Sigmoid colon (tissue), 7 donors: ENCODE results near the gene MEGF11. TPM values are rescaled to one million over a fixed set of nuclear protein-coding genes. Genes with fewer than 3 reads are reported as not detected.
A peak's percentile ranks its signal among the peaks of the same experiment; 100 is the strongest.

Source experiments
- DNase-seq: peaks from one replicate; pipeline ENCODE4 v3.0.0-alpha.2; 2019
- H3K27ac ChIP-seq, 4 donors: fragments of 200-600 bp; sonication (generic); one replicate each; pipeline ENCODE4 v1.5.1; 2016 to 2019; ENCODE audit warnings: mild to moderate bottlenecking in 1 of 4
- H3K27me3 ChIP-seq, 3 donors: fragments of 200-600 bp; sonication (generic); one replicate each; pipeline ENCODE4 v1.5.1; 2019; ENCODE audit warnings: mild to moderate bottlenecking in 1 of 3
- H3K36me3 ChIP-seq, 4 donors: fragments of 200-600 bp; sonication (generic); one replicate each; pipeline ENCODE4 v1.5.1; 2016 to 2019
- H3K4me1 ChIP-seq, 4 donors: fragments of 200-600 bp; sonication (generic); one replicate each; pipeline ENCODE4 v1.5.1; 2017 to 2019
- H3K4me3 ChIP-seq, 4 donors: fragments of 200-600 bp; sonication (generic); one replicate each; pipeline ENCODE4 v1.5.1; 2017 to 2019; ENCODE audit warnings: mild to moderate bottlenecking in 2 of 4, moderate library complexity in 1 of 4
- H3K9me3 ChIP-seq, 4 donors: fragments of 200-600 bp in 3 of 4; sonication (generic) in 3 of 4; one replicate each; pipeline versions ENCODE4 v1.5.1 to v1.6.1; 2013 to 2019
- CTCF ChIP-seq, 4 experiments: fragments of 450-650 bp in 3 of 4; fragments of 200-600 bp in 1 of 4; IDR thresholded peaks; one replicate each; pipeline ENCODE4 v1.5.1; 2016 to 2019; ENCODE audit warnings: antibody characterized with exemption in 4 of 4, mild to moderate bottlenecking in 3 of 4, moderate library complexity in 2 of 4
- EP300 ChIP-seq, 4 donors: sonication (generic); formaldehyde crosslinking; IDR thresholded peaks; one replicate each; pipeline ENCODE4 v1.6.1; 2017; ENCODE audit warnings: antibody characterized with exemption in 4 of 4
- POLR2A ChIP-seq, 2 donors: fragments of 450-650 bp; IDR thresholded peaks; one replicate each; pipeline ENCODE4 v1.6.1; 2016; ENCODE audit warnings: antibody characterized with exemption in 2 of 2, mild to moderate bottlenecking in 2 of 2, moderate library complexity in 2 of 2
- POLR2AphosphoS5 ChIP-seq, 4 donors: sonication (generic); formaldehyde crosslinking; IDR thresholded peaks; one replicate each; pipeline ENCODE4 v1.6.1; 2017; ENCODE audit warnings: antibody characterized with exemption in 4 of 4
- WGBS, 2 donors: extraction: QIAGEN DNeasy Blood & Tissue Kit; methylation state at CpG; one replicate each; pipeline ENCODE4 v1.1.7; 2013; 5-methylcytosine and 5-hydroxymethylcytosine counted together
- intact Hi-C: fragments of 100-400 bp; cut with DNase I; formaldehyde crosslinking; loops from one replicate; pipeline ENCODE4 v1.15.1; 2023
- polyA plus RNA-seq, 3 donors: library from polyadenylated mRNA; stranded (reverse); fragments of 200-250 nt; gene quantifications; one replicate each; pipeline ENCODE4 v1.2.3, GENCODE V29; 2013
- small RNA-seq, 3 donors: library from RNA; depleted of rRNA; stranded (forward); fragments of <200 nt; gene quantifications; one replicate each; pipeline ENCODE3, GENCODE V24; 2016
- total RNA-seq, 4 donors: library from RNA; depleted of rRNA; stranded (reverse); fragments of >200 nt; gene quantifications; one replicate each; pipeline ENCODE4 v1.1.0, GENCODE V29; 2016
- donor health status: healthy with polysubstance abuse.
- donor health status: Bipolar disorder and iron deficiency.
- donor health status: healthy.

Gene MEGF11
- total and polyA plus RNA-seq, 7 donors: 0.04 TPM; not detected in 6

GRCh38 chr15:65856821-65857455 lies 396.6 kb downstream of the MEGF11 start:
- no peaks in the 10 kb centered on the region for H3K9me3 ChIP-seq
- DNase-seq: peak; percentile 80
- intact Hi-C loops: loop anchor here (2.0 kb wide), 1 partner anchor 218 kb away; no protein-coding TSS in a partner anchor
- H3K36me3 ChIP-seq: no peaks in the 10 kb centered on the region
- no peaks in the 10 kb centered on the region for H3K4me1 ChIP-seq
- no peak overlapping the region for H3K27ac ChIP-seq
- TF ChIP-seq POLR2A (IDR thresholded peaks at IDR 0.05) (no peak), CTCF (IDR thresholded peaks at IDR 0.05) (peak; percentile 43 to 82 (median 68))
- H3K27me3 ChIP-seq: no peaks in the 10 kb centered on the region
- no peak overlapping the region for H3K4me3 ChIP-seq
- WGBS, 2 donors: 56 to 71% methylated on average over 12 of the region's 12 CpGs

- no peak for TF ChIP-seq EP300 (IDR thresholded peaks at IDR 0.05)
- TF ChIP-seq POLR2AphosphoS5 (IDR thresholded peaks at IDR 0.05): no peak
- no peak for TF ChIP-seq POLR2A (IDR thresholded peaks at IDR 0.05)
- no peak for TF ChIP-seq CTCF (IDR thresholded peaks at IDR 0.05)
- no peak for DNase-seq
- Histone ChIP-seq H3K27me3 (no peaks in the 10 kb centered on the region), H3K36me3 (no peaks in the 10 kb centered on the region), H3K4me1 (no peaks in the 10 kb centered on the region), H3K4me3 (no peak overlapping the region), H3K9me3 (no peaks in the 10 kb centered on the region), H3K27ac (no peak overlapping the region)
- intact Hi-C loops: no loop called here
- 94 to 95% methylated on average over 5 of the region's 5 CpGs for WGBS, 2 donors
Measured at GRCh38 chr15:65851981-65852380, 401.6 kb downstream of the MEGF11 start.

- TF ChIP-seq EP300 (IDR thresholded peaks at IDR 0.05) (no peak), CTCF (IDR thresholded peaks at IDR 0.05) (no peak), POLR2A (IDR thresholded peaks at IDR 0.05) (no peak), POLR2AphosphoS5 (IDR thresholded peaks at IDR 0.05) (no peak)
- intact Hi-C loops: no loop called here
- Histone ChIP-seq H3K4me1 (no peaks in the 10 kb centered on the region), H3K27me3 (no peaks in the 10 kb centered on the region), H3K9me3 (no peaks in the 10 kb centered on the region), H3K27ac (no peak overlapping the region), H3K36me3 (no peaks in the 10 kb centered on the region), H3K4me3 (no peak overlapping the region)
- DNase-seq: no peak
Measured at GRCh38 chr15:65847989-65848388, 405.6 kb downstream of the MEGF11 start.

GRCh38 chr15:65845826-65846519 lies 407.6 kb downstream of the MEGF11 start:
- intact Hi-C loops: no loop called here
- TF ChIP-seq POLR2AphosphoS5 (IDR thresholded peaks at IDR 0.05) (no peak), CTCF (IDR thresholded peaks at IDR 0.05) (no peak), POLR2A (IDR thresholded peaks at IDR 0.05) (no peak), EP300 (IDR thresholded peaks at IDR 0.05) (no peak)
- no peaks in the 10 kb centered on the region for H3K36me3 ChIP-seq
- H3K27me3 ChIP-seq: no peaks in the 10 kb centered on the region
- no peak overlapping the region for H3K4me3 ChIP-seq
- WGBS, 2 donors: 78 to 87% methylated on average over 9 of the region's 9 CpGs
- H3K4me1 ChIP-seq: no peaks in the 10 kb centered on the region
- H3K27ac ChIP-seq: no peak overlapping the region
- DNase-seq: no peak
- H3K9me3 ChIP-seq: no peaks in the 10 kb centered on the region

Small RNA genes within 50 kb of the gene (small RNA-seq; reads per million reads assigned to genes)
- 0 reads per million in 3 donors for gene MIR4311

Other genes starting within 250 kb of the MEGF11 start
- 10 to 100 TPM; 29.5 to 52.3 (median 40.9) TPM for gene DIS3L, start 39.8 kb upstream of the MEGF11 start, total RNA-seq
- gene DIS3L, start 39.8 kb upstream of the MEGF11 start, polyA plus RNA-seq: 10 to 100 TPM in 1 of 3 donors, 1 to 10 TPM in 2; 5.3 to 11.5 (median 6.6) TPM
- 10 to 100 TPM in 1 of 4 donors, 1 to 10 TPM in 3; 1.9 to 10.3 (median 6.1) TPM for gene TIPIN, start 102.9 kb upstream of the MEGF11 start, total RNA-seq
- 1 to 10 TPM; 2.3 to 8.7 (median 2.4) TPM for gene TIPIN, start 102.9 kb upstream of the MEGF11 start, polyA plus RNA-seq
- gene MAP2K1, start 133.2 kb upstream of the MEGF11 start, total RNA-seq: 10 to 100 TPM; 21.0 to 32.8 (median 25.7) TPM
- 10 to 100 TPM; 19.8 to 38.8 (median 36.8) TPM for gene MAP2K1, start 133.2 kb upstream of the MEGF11 start, polyA plus RNA-seq
- 10 to 100 TPM; 16.6 to 65.5 (median 53.3) TPM for gene SNAPC5, start 244.0 kb upstream of the MEGF11 start, total RNA-seq
- 10 to 100 TPM; 28.5 to 38.6 (median 30.0) TPM for gene SNAPC5, start 244.0 kb upstream of the MEGF11 start, polyA plus RNA-seq